Inflammatory macrophage treated with lipopolysaccharide for 1 hour (primary cell): ENCODE data around the gene SMIM11.
"Not testable (repeated sequence)": the region's sequence is repeated elsewhere in the genome, so short reads cannot be mapped to it uniquely, and the experiment has no call there.

ENCODE experiments used
- DNase-seq, 2 donors: peaks; one replicate each; pipeline ENCODE4 v3.0.0-alpha.2; 2020 to 2022

Gene SMIM11

DNA sequence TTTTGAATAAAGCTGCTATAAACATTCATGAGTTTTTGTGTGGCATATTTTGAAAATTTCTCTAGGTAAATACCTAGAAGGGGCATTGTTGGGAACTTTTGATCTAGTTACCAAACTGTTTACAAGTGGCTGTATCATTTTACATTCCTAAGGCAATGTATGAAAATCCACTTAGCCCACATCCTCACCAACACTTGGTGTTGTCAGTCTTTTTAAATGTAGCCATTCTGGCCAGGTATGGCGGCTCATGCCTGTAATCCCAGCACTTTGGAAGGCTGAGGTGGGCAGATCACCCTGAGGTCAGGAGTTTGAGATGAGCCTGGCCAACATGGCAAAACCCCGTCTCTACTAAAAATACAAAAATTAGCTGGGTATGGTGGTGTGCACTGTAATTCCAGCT, 17.4 kb upstream of the SMIM11 start:
- no peak for DNase-seq

DNA sequence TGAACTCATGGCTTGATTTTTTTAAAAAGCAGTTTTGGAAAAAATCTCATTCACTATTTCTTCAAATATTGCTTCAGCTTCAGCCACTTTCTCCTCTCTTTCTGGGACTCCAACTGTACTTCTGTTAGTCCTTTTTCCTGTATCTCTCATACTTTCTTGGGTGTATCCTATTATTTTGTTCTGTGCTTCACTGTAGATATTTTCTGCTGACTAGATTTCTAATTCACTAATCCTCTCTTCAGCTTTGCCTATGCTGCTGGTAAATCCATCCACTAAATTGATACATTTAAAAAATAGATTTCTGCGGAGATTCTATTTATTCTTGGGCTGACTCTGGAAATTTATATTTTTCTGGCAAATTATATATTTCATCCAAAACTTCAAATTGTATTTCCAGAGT, 16.4 kb upstream of the SMIM11 start:
- no peak for DNase-seq

GRCh38 chr21:34360488-34361241, 14.6 kb upstream of the SMIM11 start:
- DNase-seq: no peak

- no peak for DNase-seq
Observed at GRCh38 chr21:34362136-34362444, 13.2 kb upstream of the SMIM11 start.

- peak in 1 of 2 donors; percentile 5 for DNase-seq
Observed at GRCh38 chr21:34362670-34363069, 12.6 kb upstream of the SMIM11 start.

DNA sequence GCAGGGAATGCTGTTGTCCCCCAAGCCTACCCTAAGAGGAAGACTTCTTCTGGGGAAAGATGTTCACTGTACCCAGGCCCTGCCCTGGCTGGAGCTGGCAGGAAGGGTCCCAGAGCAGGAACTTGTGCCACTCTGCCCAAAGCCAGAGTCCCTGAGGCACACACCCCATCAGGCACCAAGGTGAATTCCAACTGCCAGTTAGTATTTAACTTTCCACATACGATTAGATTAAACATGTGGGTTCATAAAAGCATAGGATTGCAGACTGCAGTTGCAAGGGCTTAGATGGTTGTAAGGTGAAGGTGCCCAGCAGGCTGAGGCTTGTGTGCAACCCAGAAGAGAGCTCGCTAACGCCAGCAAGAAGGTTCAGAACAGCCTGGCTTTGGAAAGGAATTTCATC, 11.6 kb upstream of the SMIM11 start, which contains the start of gene KCNE2:
TSS of gene KCNE2 (plus strand) at position 274 of the 400 bp plus-strand sequence. CDS start 6,473 bp downstream, outside the sequence.
- no peak for DNase-seq

DNA sequence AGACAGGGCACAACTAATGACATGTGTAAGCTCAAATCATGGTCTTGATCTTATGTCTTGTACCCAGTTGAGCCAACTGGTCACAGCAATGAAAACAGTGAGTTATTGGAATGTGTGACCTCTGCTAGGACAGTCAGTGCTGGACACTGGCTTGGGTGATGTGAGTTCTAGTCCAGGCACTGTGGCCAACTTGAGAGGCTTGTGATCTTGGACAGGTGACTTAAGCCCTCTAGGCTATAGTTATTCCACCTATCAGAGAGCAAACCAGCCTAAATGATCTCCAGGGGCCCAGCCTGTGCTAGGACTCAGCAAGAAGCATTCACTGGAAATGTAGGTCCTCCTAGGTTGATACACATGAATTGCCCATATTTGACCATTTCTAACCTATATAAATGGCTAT, 10.4 kb upstream of the SMIM11 start:
- DNase-seq: no peak

- no peak for DNase-seq
Observed at GRCh38 chr21:34365809-34366208, 9.5 kb upstream of the SMIM11 start.

DNA sequence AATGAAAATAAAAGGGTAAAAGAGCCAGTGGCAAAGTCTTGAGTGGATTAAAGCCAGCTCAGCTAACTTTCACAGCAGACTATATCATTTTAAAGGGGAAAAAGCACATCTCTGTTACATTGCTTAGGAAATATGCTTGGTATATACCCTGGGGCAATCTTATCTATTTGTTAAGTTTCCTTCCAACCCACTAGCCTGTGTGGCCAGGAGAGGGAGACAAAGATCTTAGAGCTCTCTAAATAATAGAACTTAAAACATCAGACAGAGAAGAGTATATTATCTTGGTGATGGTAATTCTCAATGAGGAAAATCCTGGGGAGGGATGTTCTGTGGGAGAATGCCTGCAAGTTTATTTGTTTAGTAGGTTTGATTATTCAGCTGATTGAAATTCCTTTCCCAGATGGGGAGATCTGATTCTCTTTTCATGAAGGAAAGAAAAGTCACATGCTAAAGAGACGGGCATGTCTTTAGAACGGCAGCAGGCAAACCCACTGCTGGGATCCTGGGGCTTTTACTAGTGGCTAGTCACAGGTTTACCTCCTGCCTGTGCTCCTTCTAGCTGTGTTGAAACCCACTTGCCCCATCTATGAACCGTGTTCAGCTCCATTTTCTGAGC, 7.9 kb upstream of the SMIM11 start:
- peak; percentile 57 to 79 for DNase-seq

DNA sequence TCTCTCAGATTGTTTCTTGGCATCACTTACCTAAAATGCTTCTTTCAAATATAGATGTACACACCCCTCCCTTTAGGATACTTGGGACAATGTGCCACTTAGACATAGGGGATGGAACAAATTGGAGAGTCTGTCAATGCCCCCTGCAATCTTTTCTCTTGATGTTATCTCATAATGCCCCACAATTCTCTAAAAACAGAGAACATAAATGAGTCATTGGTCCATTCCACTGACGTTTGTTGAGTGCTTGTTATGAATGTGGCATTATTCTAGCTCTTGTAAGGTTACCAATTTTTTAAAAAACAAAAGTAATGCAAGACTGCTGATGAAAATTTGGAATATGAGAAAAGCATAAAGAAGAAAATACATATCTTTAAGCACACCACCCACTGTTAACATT, 5.6 kb upstream of the SMIM11 start:
- DNase-seq: no peak

DNA sequence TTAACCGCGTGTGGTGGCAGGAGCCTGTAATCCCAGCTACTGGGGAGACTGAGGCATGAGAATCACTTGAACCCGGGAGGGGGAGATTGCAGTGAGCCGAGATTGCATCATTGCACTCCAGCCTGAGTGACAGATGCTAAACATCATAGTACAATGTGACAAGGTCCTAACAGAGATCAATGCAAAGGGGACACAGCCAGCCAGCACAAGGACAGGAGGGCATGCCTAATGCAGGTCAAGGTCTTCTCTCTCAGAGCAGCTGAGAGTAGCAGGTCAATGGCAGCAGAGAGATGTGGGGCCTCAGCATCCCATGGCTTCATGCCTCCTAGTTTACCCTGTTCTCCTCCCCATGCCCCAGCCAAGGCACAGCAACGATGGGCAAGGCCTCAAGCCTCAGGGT, 3.0 kb upstream of the SMIM11 start:
- DNase-seq: no peak

- not testable (repeated sequence) for DNase-seq
Observed at GRCh38 chr21:34374462-34374861, 845 bp upstream of the SMIM11 start.

DNA sequence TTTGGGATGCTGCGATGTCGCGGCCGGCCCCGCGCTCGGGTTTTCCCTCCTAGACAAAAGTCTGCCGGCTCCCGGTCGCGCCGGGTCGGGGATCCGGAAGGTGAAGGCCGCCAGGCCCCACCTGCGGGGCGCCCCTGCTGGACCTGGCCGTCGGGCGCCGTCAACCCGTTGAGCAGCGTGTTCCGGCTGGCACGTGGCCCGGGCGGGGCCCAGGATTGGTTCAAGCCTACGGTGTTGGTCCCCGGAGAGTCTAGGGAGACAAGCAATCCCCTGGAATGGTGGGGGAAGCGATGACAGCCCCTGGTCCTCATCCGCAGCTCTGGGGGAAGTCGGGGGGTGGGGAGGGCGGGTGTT, 289 bp downstream of the SMIM11 start:
- not testable (repeated sequence) for DNase-seq

DNA sequence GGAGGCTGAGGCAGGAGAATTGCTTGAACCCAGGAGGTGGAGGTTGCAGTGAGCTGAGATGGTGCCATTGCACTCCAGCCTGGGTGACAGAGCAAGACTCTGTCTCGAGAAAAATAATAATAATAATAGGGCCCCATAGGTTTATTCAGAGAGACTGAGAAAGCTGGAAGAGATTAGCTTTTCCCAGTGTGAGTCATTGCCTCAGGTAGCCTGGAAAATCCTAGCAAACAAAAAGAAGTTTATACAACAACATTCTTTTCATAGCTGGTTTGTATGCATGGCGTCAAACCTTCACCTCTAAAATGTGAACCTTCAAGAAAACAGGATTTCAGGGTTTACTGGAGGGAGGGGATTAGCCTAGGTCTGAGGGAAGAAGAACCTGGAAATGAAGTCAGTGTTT, 7.8 kb downstream of the SMIM11 start:
- not testable (repeated sequence) for DNase-seq

DNA sequence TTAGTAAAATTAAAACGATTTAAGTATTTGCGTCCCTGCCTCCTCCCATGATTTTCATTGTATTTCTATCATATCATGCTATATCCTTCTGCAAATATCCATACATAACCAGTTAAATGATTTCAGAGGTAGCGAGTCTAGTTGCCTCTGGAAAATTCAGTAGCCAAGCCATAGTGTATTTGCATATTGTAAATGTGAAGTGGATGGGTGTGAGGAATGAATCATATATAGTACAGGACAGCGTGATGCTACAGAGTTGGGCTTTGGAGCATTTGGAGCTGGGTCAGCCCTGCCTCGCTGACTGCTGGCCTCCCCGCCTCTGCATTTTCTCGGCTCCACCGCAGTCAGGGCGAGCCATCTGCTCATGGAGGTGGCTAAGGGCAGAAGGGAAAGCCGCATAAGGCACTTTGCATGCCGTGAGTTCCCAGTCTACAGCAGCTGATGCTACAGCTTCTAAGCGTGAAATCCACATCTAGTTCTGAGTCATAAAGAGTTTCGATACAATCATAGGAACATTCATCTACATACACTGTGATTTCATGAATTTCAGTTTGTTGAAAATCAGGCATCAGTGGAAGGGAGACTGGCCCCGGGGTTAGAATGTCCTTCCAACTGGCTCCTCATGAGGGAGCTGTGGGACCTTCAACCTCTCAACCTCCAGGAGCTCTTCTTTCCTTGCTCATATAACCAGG, 8.6 kb downstream of the SMIM11 start:
- not testable (repeated sequence) for DNase-seq

- DNase-seq: not testable (repeated sequence)
Observed at GRCh38 chr21:34400522-34400921, 25.2 kb downstream of the SMIM11 start.

- DNase-seq: not testable (repeated sequence)
Observed at GRCh38 chr21:34404742-34405141, 29.4 kb downstream of the SMIM11 start.

DNA sequence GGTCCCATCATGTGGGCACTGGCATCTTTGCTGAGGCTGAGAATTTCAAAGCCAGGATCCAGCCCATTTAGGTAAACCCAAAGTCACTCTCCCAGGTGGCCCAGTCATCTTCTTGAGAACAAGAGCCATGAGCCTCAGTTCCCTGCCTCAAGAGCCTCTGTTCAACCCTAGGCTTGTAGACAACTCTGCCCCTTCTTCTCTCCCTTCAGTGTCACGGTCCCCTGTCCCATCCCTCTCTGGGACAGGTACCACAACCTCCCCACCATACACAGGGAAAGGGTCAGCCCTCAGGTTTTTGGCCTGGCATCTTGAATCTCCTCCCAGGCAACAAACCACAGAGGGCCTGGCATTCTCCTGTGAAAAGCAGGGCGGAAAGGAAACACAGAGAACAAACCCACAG, 30.4 kb downstream of the SMIM11 start:
- DNase-seq: not testable (repeated sequence)

DNA sequence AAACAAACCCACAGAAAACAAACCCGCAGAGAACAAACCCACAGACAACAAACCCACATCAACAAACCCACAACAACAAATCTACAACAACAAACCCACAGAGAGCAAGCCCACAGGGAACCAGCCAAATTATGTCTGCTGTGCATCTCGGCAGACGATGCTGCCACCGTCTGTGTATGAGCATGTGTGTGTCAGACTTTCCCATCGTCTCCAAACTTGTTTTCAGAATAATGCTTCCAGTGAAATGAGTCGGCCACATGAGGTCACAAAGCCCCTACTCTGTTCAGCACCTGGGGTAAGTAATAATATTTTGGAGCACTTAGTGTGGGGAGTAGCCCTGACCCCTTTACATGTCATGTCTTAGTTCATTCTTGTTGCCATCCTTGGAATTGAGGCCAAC, 30.8 kb downstream of the SMIM11 start:
- not testable (repeated sequence) for DNase-seq

- not testable (repeated sequence) for DNase-seq
Observed at GRCh38 chr21:34406676-34407075, 31.4 kb downstream of the SMIM11 start.

GRCh38 chr21:34407294-34407693, 32.0 kb downstream of the SMIM11 start:
- DNase-seq: not testable (repeated sequence)

- not testable (repeated sequence) for DNase-seq
Observed at GRCh38 chr21:34417448-34418077, 42.3 kb downstream of the SMIM11 start.

GRCh38 chr21:34423805-34424204, 48.5 kb downstream of the SMIM11 start, which contains the start of gene SMIM34:
TSS of gene SMIM34 (minus strand) at chr21:34423951. CDS start at chr21:34423839, 112 bp downstream.
- DNase-seq: not testable (repeated sequence)
